ENCODE data around the gene CLDN19. TPM values are rescaled to one million over a fixed set of nuclear protein-coding genes. Genes with fewer than 3 reads are reported as not detected.

CLDN19 gene
- total RNA-seq, 1 donor from 2014 or later: 7.8 TPM

GRCh38 chr1:42690477-42691156 lies 49.4 kb downstream of the CLDN19 start:
- Mint-ChIP-seq H3K4me3 (ENCODE audit: low read depth) (no peak overlapping the region), H3K36me3 (ENCODE audit: insufficient read depth) (peaks cover 18% of the 10 kb centered on the region)

GRCh38 chr1:42689912-42690311 lies 50.1 kb downstream of the CLDN19 start:
- H3K9me3 Mint-ChIP-seq (ENCODE audit: low read depth): no peaks in the 10 kb centered on the region
- no peak for TF ChIP-seq CTCF (IDR thresholded peaks at IDR 0.05; ENCODE audit: unreplicated experiment)
- no peaks in the 10 kb centered on the region for H3K27me3 Mint-ChIP-seq
- peak overlapping the region; percentile 83 for H3K27ac Mint-ChIP-seq
- no peak overlapping the region for H3K4me3 Mint-ChIP-seq (ENCODE audit: low read depth)
- no peak for DNase-seq (ENCODE audit: low spot score, unreplicated experiment)
- peaks cover 13% of the 10 kb centered on the region for H3K36me3 Mint-ChIP-seq (ENCODE audit: insufficient read depth)
- peaks cover 83% of the 10 kb centered on the region for H3K4me1 Mint-ChIP-seq (ENCODE audit: low read depth)

More at GRCh38 chr1:42690477-42691156, 49.4 kb downstream of the CLDN19 start:
- peaks cover 81% of the 10 kb centered on the region for H3K4me1 Mint-ChIP-seq (ENCODE audit: low read depth)
- H3K27ac Mint-ChIP-seq: peak overlapping the region; percentile 91
- no peak for DNase-seq (ENCODE audit: low spot score, unreplicated experiment)
- no peaks in the 10 kb centered on the region for H3K27me3 Mint-ChIP-seq
- TF ChIP-seq CTCF (IDR thresholded peaks at IDR 0.05; ENCODE audit: unreplicated experiment): peak; percentile 38
- no peaks in the 10 kb centered on the region for H3K9me3 Mint-ChIP-seq (ENCODE audit: low read depth)

- Mint-ChIP-seq H3K4me1 (ENCODE audit: low read depth) (peaks cover 66% of the 10 kb centered on the region), H3K9me3 (ENCODE audit: low read depth) (no peaks in the 10 kb centered on the region), H3K36me3 (ENCODE audit: insufficient read depth) (peaks cover 17% of the 10 kb centered on the region), H3K4me3 (ENCODE audit: low read depth) (no peak overlapping the region), H3K27ac (peak overlapping the region; percentile 45), H3K27me3 (no peaks in the 10 kb centered on the region)
- TF ChIP-seq CTCF (IDR thresholded peaks at IDR 0.05; ENCODE audit: unreplicated experiment): no peak
- no peak for DNase-seq (ENCODE audit: low spot score, unreplicated experiment)
These were observed 53.6 kb downstream of the CLDN19 start for GRCh38 chr1:42686418-42686817.

GRCh38 chr1:42684139-42684538 lies 55.9 kb downstream of the CLDN19 start:
- peaks cover 55% of the 10 kb centered on the region for H3K4me1 Mint-ChIP-seq (ENCODE audit: low read depth)
- H3K9me3 Mint-ChIP-seq (ENCODE audit: low read depth): no peaks in the 10 kb centered on the region
- TF ChIP-seq CTCF (IDR thresholded peaks at IDR 0.05; ENCODE audit: unreplicated experiment): no peak
- peak overlapping the region; percentile 95 for H3K27ac Mint-ChIP-seq
- no peaks in the 10 kb centered on the region for H3K27me3 Mint-ChIP-seq
- peaks cover 17% of the 10 kb centered on the region for H3K36me3 Mint-ChIP-seq (ENCODE audit: insufficient read depth)
- H3K4me3 Mint-ChIP-seq (ENCODE audit: low read depth): peak overlapping the region; percentile 91
- DNase-seq (ENCODE audit: low spot score, unreplicated experiment): no peak

Other genes starting within 250 kb of the CLDN19 start
- gene PPIH, start 81.8 kb downstream of the CLDN19 start, total RNA-seq: 53.4 and 55.7 TPM in 2 replicates
- 578 and 588 TPM in 2 replicates for gene YBX1, start 57.8 kb downstream of the CLDN19 start, total RNA-seq
- gene P3H1, start 26.8 kb upstream of the CLDN19 start, total RNA-seq: 68.6 and 72.9 TPM in 2 replicates
- gene C1orf50, start 27.0 kb upstream of the CLDN19 start, total RNA-seq: 9.7 and 12.0 TPM in 2 replicates
- 0.42 and 0.48 TPM in 2 replicates for gene TMEM269, start 44.8 kb upstream of the CLDN19 start, total RNA-seq
- 10.4 and 12.9 TPM in 2 replicates for gene ERMAP, start 76.9 kb upstream of the CLDN19 start, total RNA-seq
- gene SVBP, start 77.2 kb upstream of the CLDN19 start, total RNA-seq: 58.4 and 65.8 TPM in 2 replicates
- gene ZNF691, start 106.4 kb upstream of the CLDN19 start, total RNA-seq: 18.1 and 18.8 TPM in 2 replicates
- 49.7 and 54.7 TPM in 2 replicates for gene SLC2A1, start 218.6 kb upstream of the CLDN19 start, total RNA-seq